ENCODE measurements around the gene BCCIP.

GRCh38 chr10:125823663-125824251 lies 411 bp downstream of the BCCIP start:
- TF ChIP-seq CTCF (IDR thresholded peaks at IDR 0.05) (no peak), EZH2 (IDR thresholded peaks at IDR 0.05; ENCODE audit: borderline replicate concordance, insufficient read depth, low read depth, low read length, poor library complexity, severe bottlenecking) (no peak)

Data from B cell (primary cell).